GM12878 (cell line): ENCODE data around the gene SLU7. TPM values are rescaled to one million over a fixed set of nuclear protein-coding genes. Genes with fewer than 3 reads are reported as not detected.

ENCODE experiments used
- ATAC-seq: fragments of 200-7000 bp; cut with Tn5 transposase; 3 replicates; pipeline ENCODE4 v1.9.1; 2020; ENCODE audit warnings: mild to moderate bottlenecking, moderate library complexity
- BruUV-seq: library from RNA; stranded (reverse); fragments of 400-500 nt; replicated peaks from 2 replicates; lab custom pipeline; 2021; lab: Mats Ljungman, UMichigan
- CTCF ChIA-PET: fragments of 300-600 bp; sonication (Branson Sonifier 250); formaldehyde crosslinking; extraction: SDS; loops from one replicate; lab custom pipeline; 2021; ENCODE audit warnings: inconsistent platforms; lab: Yijun Ruan, JAX
- POLR2A ChIA-PET: fragments of 350-600 bp; formaldehyde crosslinking; extraction: SDS; loops from one replicate; lab custom pipeline; 2021; ENCODE audit warnings: inconsistent platforms; lab: Charles Lee
- RAD21 ChIA-PET: fragments of 300-600 bp; sonication (Branson Sonifier 250); formaldehyde crosslinking; loops from one replicate; lab custom pipeline; 2023; ENCODE audit warnings: antibody characterized with exemption; ENCODE audit not compliant: unreplicated experiment; lab: Charles Lee
- SMC1A ChIA-PET: fragments of 300-600 bp; sonication (Branson Sonifier 250); formaldehyde crosslinking; loops from one replicate; lab custom pipeline; 2023; ENCODE audit not compliant: unreplicated experiment, uncharacterized antibody; lab: Charles Lee
- DNase-seq: peaks from one replicate; pipeline ENCODE4 v3.0.0-alpha.2; 2011; ENCODE audit warnings: low read depth, low spot score
- FAIRE-seq: peaks from 3 replicates; lab custom pipeline; 2011; peaks lifted over from hg19 to GRCh38; lab: Jason Lieb, UNC
- H2AFZ ChIP-seq: 2 replicates; pipeline ENCODE4 v1.6.0; 2011; ENCODE audit warnings: low read depth, low read length, control low read depth; ENCODE audit not compliant: control insufficient read depth
- H3K27ac ChIP-seq: 2 replicates; pipeline ENCODE4 v1.5.1; 2011; ENCODE audit warnings: control low read depth; ENCODE audit not compliant: control insufficient read depth, insufficient read depth
- H3K27me3 ChIP-seq, 2 experiments: replicated peaks in 1 of 2; 2 replicates each; pipeline versions ENCODE4 v1.6.0 to v1.6.1; 2011; ENCODE audit warnings: low read length in 1 of 2; ENCODE audit not compliant: control insufficient read depth in 2 of 2, insufficient read depth in 2 of 2
- H3K36me3 ChIP-seq, 2 experiments: 2 replicates each; pipeline ENCODE4 v1.5.1; 2011; ENCODE audit warnings: low read length in 1 of 2; ENCODE audit not compliant: control insufficient read depth in 2 of 2, insufficient read depth in 2 of 2
- H3K4me1 ChIP-seq: 2 replicates; pipeline ENCODE4 v1.6.1; 2011; ENCODE audit warnings: mild to moderate bottlenecking, low read length, moderate library complexity, mixed read lengths; ENCODE audit not compliant: control insufficient read depth, insufficient read depth
- H3K4me2 ChIP-seq: 2 replicates; pipeline ENCODE4 v1.6.0; 2011; ENCODE audit warnings: control low read depth; ENCODE audit not compliant: control insufficient read depth, insufficient read depth
- H3K4me3 ChIP-seq: fragments of 200-600 bp; sonication (generic); 2 replicates; pipeline ENCODE4 v1.5.1; 2016
- H3K79me2 ChIP-seq: 2 replicates; pipeline ENCODE4 v1.6.0; 2011; ENCODE audit warnings: low read length; ENCODE audit not compliant: control insufficient read depth, insufficient read depth
- H3K9ac ChIP-seq: 2 replicates; pipeline ENCODE4 v1.8.0; 2011; ENCODE audit warnings: low read length, control low read depth, mixed read lengths; ENCODE audit not compliant: control insufficient read depth, insufficient read depth
- H3K9me3 ChIP-seq: replicated peaks from 3 replicates; pipeline ENCODE4 v1.5.1; 2011; ENCODE audit warnings: mild to moderate bottlenecking, low read length; ENCODE audit not compliant: control insufficient read depth, insufficient read depth
- H4K20me1 ChIP-seq: 2 replicates; pipeline ENCODE4 v1.6.0; 2011; ENCODE audit not compliant: control insufficient read depth, insufficient read depth
- ATF7 ChIP-seq: fragments of 450-650 bp; IDR thresholded peaks from 2 replicates; pipeline ENCODE4 v1.6.1; 2016; ENCODE audit warnings: low read depth, mild to moderate bottlenecking
- CREB1 ChIP-seq: IDR thresholded peaks from 2 replicates; pipeline ENCODE4 v1.6.1; 2012; ENCODE audit warnings: low read depth, mild to moderate bottlenecking, inconsistent platforms
- EP300 ChIP-seq, 2 experiments: fragments of 150-350 bp in 1 of 2; IDR thresholded peaks; 2 replicates each; pipeline ENCODE4 v1.6.1; 2011 to 2012; ENCODE audit warnings: low read depth in 2 of 2, low read length in 2 of 2, borderline replicate concordance in 1 of 2, improper control_type of control experiment in 1 of 2, inconsistent platforms in 1 of 2; ENCODE audit not compliant: control insufficient read depth in 1 of 2
- MEF2B ChIP-seq: fragments of 450-650 bp; IDR thresholded peaks from 2 replicates; pipeline ENCODE4 v1.6.1; 2018; ENCODE audit warnings: mild to moderate bottlenecking, moderate library complexity; ENCODE audit not compliant: partially characterized antibody, poor library complexity, severe bottlenecking
- NFYA ChIP-seq: IDR thresholded peaks from 2 replicates; pipeline ENCODE4 v1.6.1; 2011; ENCODE audit warnings: low read depth, mild to moderate bottlenecking, low read length, improper control_type of control experiment, borderline replicate concordance
- NR2F1 ChIP-seq: fragments of 450-650 bp; conservative IDR thresholded peaks from 2 replicates; pipeline ENCODE4 v1.6.1; 2017; ENCODE audit warnings: mild to moderate bottlenecking
- WGBS: methylation state at CpG from one replicate; pipeline ENCODE4 v1.1.6; 2016; ENCODE audit warnings: low lambda C conversion rate; ENCODE audit not compliant: insufficient replicate concordance, insufficient coverage; ENCODE audit errors: missing lambda C conversion rate; 5-methylcytosine and 5-hydroxymethylcytosine counted together
- in situ Hi-C: fragments of 300-500 bp; cut with MboI; formaldehyde crosslinking; loops from 9 replicates; pipeline ENCODE4 v1.14.3; 2018; ENCODE audit warnings: mixed read lengths
- intact Hi-C: fragments of 100-400 bp; cut with micrococcal nuclease; formaldehyde crosslinking; loops from one replicate; pipeline ENCODE4 v1.14.2; 2022; ENCODE audit not compliant: unreplicated experiment
- polyA plus RNA-seq, 11 experiments: library from polyadenylated mRNA; depleted of rRNA in 4 of 11; unstranded in 6 of 11; stranded (reverse) in 5 of 11; fragments of >200 nt; fragmentation: Nextera tagmentation in 4 of 11; fragmentation: Illumina TruSeq in 1 of 11; extraction: Ambion mirVana in 4 of 11; extraction: Trizol in 1 of 11; gene quantifications; 1 replicate in 1 of 11; 2 replicates in 10 of 11; pipeline versions ENCODE4 v1.2.1 to v1.2.3, GENCODE V29; 2011 to 2016; ENCODE audit warnings: inconsistent platforms in 2 of 11, missing spikeins in 2 of 11, low read depth in 1 of 11
- total RNA-seq, 4 experiments: library from RNA; depleted of rRNA in 3 of 4; stranded (reverse); fragments of >200 nt in 3 of 4; fragmentation: Illumina TruSeq in 1 of 4; extraction: Trizol in 1 of 4; gene quantifications; 2 replicates each; pipeline versions ENCODE4 v1.2.1 to v1.2.3, GENCODE V29; 2013 to 2021
- TF ChIP-seq, protein P1 (sequence below): fragments of 450-650 bp; IDR thresholded peaks from 2 replicates; pipeline ENCODE4 v1.6.1; 2017; ENCODE audit warnings: mild to moderate bottlenecking
- TF ChIP-seq, protein P2 (sequence below): IDR thresholded peaks from 2 replicates; pipeline ENCODE4 v1.6.1; 2012; ENCODE audit warnings: low read length, inconsistent platforms
- TF ChIP-seq, protein P3 (sequence below): fragments of 150-350 bp; IDR thresholded peaks from 2 replicates; pipeline ENCODE4 v1.6.1; 2016; ENCODE audit warnings: low read depth, low read length
- TF ChIP-seq, protein P4 (sequence below): IDR thresholded peaks from 2 replicates; pipeline ENCODE4 v1.6.1; 2011; ENCODE audit warnings: borderline replicate concordance, low read depth, mild to moderate bottlenecking, moderate library complexity, low read length; ENCODE audit not compliant: insufficient read depth, poor library complexity, severe bottlenecking

Gene SLU7
- total and polyA plus RNA-seq, 10 of the 15 experiments (the other 5 are each of a cell fraction or from before 2014, with no cell fraction given): 32.7 to 55.2 (median 46.6) TPM

DNA sequence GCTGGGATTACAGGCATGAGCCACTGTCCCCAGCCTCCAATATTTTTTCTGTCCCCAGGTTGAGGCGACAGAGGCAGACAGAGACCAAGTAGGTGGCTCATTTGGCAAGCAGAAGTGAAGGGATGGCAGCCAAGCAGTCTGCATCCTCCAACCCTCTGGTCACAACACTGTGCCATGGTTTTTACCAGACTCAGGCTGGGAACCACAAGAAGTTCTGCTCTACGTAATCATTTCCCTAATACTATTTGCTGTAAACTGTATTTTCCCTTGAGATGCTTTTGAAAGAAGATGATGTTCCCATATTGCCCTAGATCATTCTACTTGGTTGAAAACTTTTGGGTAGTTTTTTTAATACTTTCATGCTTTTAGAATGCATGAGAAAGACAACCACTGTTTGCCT is 43.3 kb upstream of the SLU7 start:
- Histone ChIP-seq H3K79me2 (peaks cover 34% of the 10 kb centered on the region), H3K27me3 (no peaks in the 10 kb centered on the region), H3K4me1 (peaks cover 53% of the 10 kb centered on the region), H3K4me2 (peak overlapping the region; percentile 7), H3K27ac (peak overlapping the region; percentile 66), H3K36me3 (no peaks in the 10 kb centered on the region), H4K20me1 (no peaks in the 10 kb centered on the region), H3K4me3 (no peak overlapping the region), H3K9ac (peak overlapping the region; percentile 18), H3K9me3 (no peaks in the 10 kb centered on the region; the same call in 2 of the 3 replicates), H2AFZ (no peak overlapping the region; the same call in 1 of the 2 replicates)
- no TSS peak for BruUV-seq
- ATAC-seq (peak; percentile 57), DNase-seq (peak; percentile 72), FAIRE-seq (no peak)
- ChIA-PET RAD21 (interaction anchor here (2.9 to 6.0 kb wide), 2 partner anchors 14 to 22 kb away, joined by 15 to 152 read pairs; no protein-coding TSS in a partner anchor), SMC1A (interaction anchor here (0.7 to 15.7 kb wide), 4 partner anchors 13 to 46 kb away, joined by 3 to 511 read pairs (median 70); no protein-coding TSS in a partner anchor), CTCF (interaction anchor here (6.2 kb wide), 1 partner anchor 21 kb away, joined by 127 read pairs; no protein-coding TSS in a partner anchor), POLR2A (interaction anchor here (1.7 to 6.2 kb wide), 2 partner anchors 21 to 43 kb away, joined by 4 to 97 read pairs; partner anchors contain the start of gene SLU7)
- intact Hi-C loops (loop anchor here (10.0 kb wide), 1 partner anchor 1257 kb away; the partner anchor contains the start of gene RNF145), in situ Hi-C loops (no loop called here)
- 0% methylated on average over 2 of the region's 2 CpGs for WGBS
- TF ChIP-seq ATF7: peak; percentile 84
- TF ChIP-seq, protein P1, sequence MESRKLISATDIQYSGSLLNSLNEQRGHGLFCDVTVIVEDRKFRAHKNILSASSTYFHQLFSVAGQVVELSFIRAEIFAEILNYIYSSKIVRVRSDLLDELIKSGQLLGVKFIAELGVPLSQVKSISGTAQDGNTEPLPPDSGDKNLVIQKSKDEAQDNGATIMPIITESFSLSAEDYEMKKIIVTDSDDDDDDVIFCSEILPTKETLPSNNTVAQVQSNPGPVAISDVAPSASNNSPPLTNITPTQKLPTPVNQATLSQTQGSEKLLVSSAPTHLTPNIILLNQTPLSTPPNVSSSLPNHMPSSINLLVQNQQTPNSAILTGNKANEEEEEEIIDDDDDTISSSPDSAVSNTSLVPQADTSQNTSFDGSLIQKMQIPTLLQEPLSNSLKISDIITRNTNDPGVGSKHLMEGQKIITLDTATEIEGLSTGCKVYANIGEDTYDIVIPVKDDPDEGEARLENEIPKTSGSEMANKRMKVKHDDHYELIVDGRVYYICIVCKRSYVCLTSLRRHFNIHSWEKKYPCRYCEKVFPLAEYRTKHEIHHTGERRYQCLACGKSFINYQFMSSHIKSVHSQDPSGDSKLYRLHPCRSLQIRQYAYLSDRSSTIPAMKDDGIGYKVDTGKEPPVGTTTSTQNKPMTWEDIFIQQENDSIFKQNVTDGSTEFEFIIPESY: no peak
- TF ChIP-seq NFYA: no peak
- TF ChIP-seq CREB1: 0 out of 2 replicates have a peak, but pooled peaks have one; percentile 16
- TF ChIP-seq EP300 (IDR thresholded peaks at IDR 0.05; ENCODE audit: borderline replicate concordance in 1 of 2, control insufficient read depth in 1 of 2, low read depth in 2 of 2, low read length in 2 of 2): peak; percentile 52 to 53; a peak in 2 of 4 replicates
- TF ChIP-seq MEF2B: peak; percentile 77
- peak; percentile 62; the same call in 1 of the 2 replicates for TF ChIP-seq NR2F1
- TF ChIP-seq, protein P2, sequence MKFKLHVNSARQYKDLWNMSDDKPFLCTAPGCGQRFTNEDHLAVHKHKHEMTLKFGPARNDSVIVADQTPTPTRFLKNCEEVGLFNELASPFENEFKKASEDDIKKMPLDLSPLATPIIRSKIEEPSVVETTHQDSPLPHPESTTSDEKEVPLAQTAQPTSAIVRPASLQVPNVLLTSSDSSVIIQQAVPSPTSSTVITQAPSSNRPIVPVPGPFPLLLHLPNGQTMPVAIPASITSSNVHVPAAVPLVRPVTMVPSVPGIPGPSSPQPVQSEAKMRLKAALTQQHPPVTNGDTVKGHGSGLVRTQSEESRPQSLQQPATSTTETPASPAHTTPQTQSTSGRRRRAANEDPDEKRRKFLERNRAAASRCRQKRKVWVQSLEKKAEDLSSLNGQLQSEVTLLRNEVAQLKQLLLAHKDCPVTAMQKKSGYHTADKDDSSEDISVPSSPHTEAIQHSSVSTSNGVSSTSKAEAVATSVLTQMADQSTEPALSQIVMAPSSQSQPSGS: peak; percentile 45; the same call in 1 of the 2 replicates
- TF ChIP-seq, protein P3, sequence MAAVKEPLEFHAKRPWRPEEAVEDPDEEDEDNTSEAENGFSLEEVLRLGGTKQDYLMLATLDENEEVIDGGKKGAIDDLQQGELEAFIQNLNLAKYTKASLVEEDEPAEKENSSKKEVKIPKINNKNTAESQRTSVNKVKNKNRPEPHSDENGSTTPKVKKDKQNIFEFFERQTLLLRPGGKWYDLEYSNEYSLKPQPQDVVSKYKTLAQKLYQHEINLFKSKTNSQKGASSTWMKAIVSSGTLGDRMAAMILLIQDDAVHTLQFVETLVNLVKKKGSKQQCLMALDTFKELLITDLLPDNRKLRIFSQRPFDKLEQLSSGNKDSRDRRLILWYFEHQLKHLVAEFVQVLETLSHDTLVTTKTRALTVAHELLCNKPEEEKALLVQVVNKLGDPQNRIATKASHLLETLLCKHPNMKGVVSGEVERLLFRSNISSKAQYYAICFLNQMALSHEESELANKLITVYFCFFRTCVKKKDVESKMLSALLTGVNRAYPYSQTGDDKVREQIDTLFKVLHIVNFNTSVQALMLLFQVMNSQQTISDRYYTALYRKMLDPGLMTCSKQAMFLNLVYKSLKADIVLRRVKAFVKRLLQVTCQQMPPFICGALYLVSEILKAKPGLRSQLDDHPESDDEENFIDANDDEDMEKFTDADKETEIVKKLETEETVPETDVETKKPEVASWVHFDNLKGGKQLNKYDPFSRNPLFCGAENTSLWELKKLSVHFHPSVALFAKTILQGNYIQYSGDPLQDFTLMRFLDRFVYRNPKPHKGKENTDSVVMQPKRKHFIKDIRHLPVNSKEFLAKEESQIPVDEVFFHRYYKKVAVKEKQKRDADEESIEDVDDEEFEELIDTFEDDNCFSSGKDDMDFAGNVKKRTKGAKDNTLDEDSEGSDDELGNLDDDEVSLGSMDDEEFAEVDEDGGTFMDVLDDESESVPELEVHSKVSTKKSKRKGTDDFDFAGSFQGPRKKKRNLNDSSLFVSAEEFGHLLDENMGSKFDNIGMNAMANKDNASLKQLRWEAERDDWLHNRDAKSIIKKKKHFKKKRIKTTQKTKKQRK: no peak
- TF ChIP-seq, protein P4, sequence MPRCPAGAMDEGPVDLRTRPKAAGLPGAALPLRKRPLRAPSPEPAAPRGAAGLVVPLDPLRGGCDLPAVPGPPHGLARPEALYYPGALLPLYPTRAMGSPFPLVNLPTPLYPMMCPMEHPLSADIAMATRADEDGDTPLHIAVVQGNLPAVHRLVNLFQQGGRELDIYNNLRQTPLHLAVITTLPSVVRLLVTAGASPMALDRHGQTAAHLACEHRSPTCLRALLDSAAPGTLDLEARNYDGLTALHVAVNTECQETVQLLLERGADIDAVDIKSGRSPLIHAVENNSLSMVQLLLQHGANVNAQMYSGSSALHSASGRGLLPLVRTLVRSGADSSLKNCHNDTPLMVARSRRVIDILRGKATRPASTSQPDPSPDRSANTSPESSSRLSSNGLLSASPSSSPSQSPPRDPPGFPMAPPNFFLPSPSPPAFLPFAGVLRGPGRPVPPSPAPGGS: peak; percentile 11
